ENCODE data around the gene ANK3. TPM values are rescaled to one million over a fixed set of nuclear protein-coding genes. Genes with fewer than 3 reads are reported as not detected.

Gene ANK3
- total RNA-seq (2014; rRNA removed; shearing (Covaris generic)), result 70.5 and 85.2 TPM in 2 replicates
- polyA plus RNA-seq (2016; fragmentation: Nextera tagmentation; extraction: Ambion mirVana), result 41.4 and 46.5 TPM in 2 replicates
- long read RNA-seq, partial matches to known transcripts, result 2 of 5 reads
- long read RNA-seq, other reads (novel, unspliced or antisense), result 2 of 5 reads

- H3F3A ChIP-seq (replicated peaks; ENCODE audit: low read depth), result no peaks in the 10 kb centered on the region
- peaks cover 2% of the 10 kb centered on the region; the same call in 1 of the 2 replicates for H3K27me3 ChIP-seq (ENCODE audit: insufficient read depth)
- no peaks in the 10 kb centered on the region for H3K36me3 ChIP-seq (ENCODE audit: insufficient read depth)
- H3K4me3 Mint-ChIP-seq, result no peak within 1 kb of the TSS
- peaks cover 23% of the 10 kb centered on the region for H3K4me1 Mint-ChIP-seq
- H3K27ac ChIP-seq (ENCODE audit: low read depth), result no peak within 1 kb of the TSS
- peak; percentile 58 for ATAC-seq
- peak; percentile 34 for DNase-seq (ENCODE audit: low spot score)
- no peak within 1 kb of the TSS for H3K27ac Mint-ChIP-seq
- no peaks in the 10 kb centered on the region for H3K9me3 Mint-ChIP-seq
- no peak within 1 kb of the TSS for H2AFZ ChIP-seq
- no peaks in the 10 kb centered on the region for H3K9me2 ChIP-seq (ENCODE audit: insufficient read depth)
- TF ChIP-seq ZNF114 (CRISPR knock-in tag; IDR thresholded peaks at IDR 0.05) (no peak), EZH2phosphoT487 (IDR thresholded peaks at IDR 0.05; ENCODE audit: unreplicated experiment) (no peak), NANOG (IDR thresholded peaks at IDR 0.05; ENCODE audit: borderline replicate concordance) (no peak), ZNF331 (CRISPR knock-in tag; IDR thresholded peaks at IDR 0.05; ENCODE audit: low read depth) (no peak), JUNB (IDR thresholded peaks at IDR 0.05; ENCODE audit: unreplicated experiment) (no peak), STAT1 (IDR thresholded peaks at IDR 0.05; ENCODE audit: unreplicated experiment) (no peak), CTCF (conservative IDR thresholded peaks at IDR 0.05; ENCODE audit: low read depth in 2 of 2) (no peak), REST (IDR thresholded peaks at IDR 0.05; ENCODE audit: unreplicated experiment) (no peak), ZNF462 (CRISPR knock-in tag; IDR thresholded peaks at IDR 0.05) (no peak), EZH2 (IDR thresholded peaks at IDR 0.05; ENCODE audit: low read depth, unreplicated experiment) (no peak), POLR2AphosphoS5 (IDR thresholded peaks at IDR 0.05; ENCODE audit: low read depth) (no peak), ETS1 (IDR thresholded peaks at IDR 0.05) (no peak), CREB1 (CRISPR knock-in tag; IDR thresholded peaks at IDR 0.05; ENCODE audit: low read depth) (no peak)
- H3K27me3 Mint-ChIP-seq (ENCODE audit: insufficient read depth, low read depth, poor library complexity), result peaks cover 3% of the 10 kb centered on the region
- H3K36me3 Mint-ChIP-seq (ENCODE audit: low read depth), result no peaks in the 10 kb centered on the region
- H4K20me1 ChIP-seq (replicated peaks; ENCODE audit: insufficient read depth), result no peaks in the 10 kb centered on the region
- no peaks in the 10 kb centered on the region for H3K79me2 ChIP-seq (replicated peaks; ENCODE audit: insufficient read depth)
- no peak within 1 kb of the TSS; the same call in 1 of the 2 replicates for H3K4me2 ChIP-seq
- H3K4me1 ChIP-seq (ENCODE audit: insufficient read depth), result peaks cover 22% of the 10 kb centered on the region
- H3K4me3 ChIP-seq, result no peak within 1 kb of the TSS
Measured at GRCh38 chr10:60389413-60390025, at the start of gene ANK3. ANK3 (minus strand) TSS chr10:60389875; CDS start chr10:60389538, 337 bp downstream.

Data from GM23338 (cell line).